ENCODE measurements around the gene NFIC. TPM values are rescaled to one million over a fixed set of nuclear protein-coding genes. Genes with fewer than 3 reads are reported as not detected.

Gene NFIC
- total and polyA plus RNA-seq, 2 donors from 2014 or later, result 20.3 to 173 TPM

- H3K9ac ChIP-seq (ENCODE audit: low read length in 3 of 3), result peak overlapping the region in 2 of 3 donors; percentile 8 to 81
- peak overlapping the region in 1 of 3 donors; percentile 37 for H3K4me3 ChIP-seq (ENCODE audit: low read length in 3 of 3)
- no peaks in the 10 kb centered on the region for H3K9me3 ChIP-seq (ENCODE audit: control insufficient read depth in 2 of 3, insufficient read depth in 1 of 3, low read length in 3 of 3)
- intact Hi-C loops (cut with DNase I), result no loop called here
- H3K27ac ChIP-seq (ENCODE audit: low read depth in 2 of 2, low read length in 2 of 2), result peak overlapping the region; percentile 100
- DNase-seq, result peak; percentile 42 to 96 (median 79)
- no peak for TF ChIP-seq CTCF (IDR thresholded peaks at IDR 0.05; ENCODE audit: borderline replicate concordance, extremely low read depth, insufficient read depth)
- H3K36me3 ChIP-seq (ENCODE audit: control insufficient read depth in 2 of 3, insufficient read depth in 3 of 3, low read length in 3 of 3), result peaks cover 0 to 7% (median 0%) of the 10 kb centered on the region in 3 donors
- peaks cover 0 to 34% (median 10%) of the 10 kb centered on the region in 3 donors for H3K4me1 ChIP-seq (ENCODE audit: control insufficient read depth in 2 of 3, insufficient read depth in 2 of 3, low read depth in 1 of 3, low read length in 3 of 3)
- no peak for FAIRE-seq
- H3K27me3 ChIP-seq (ENCODE audit: control insufficient read depth, insufficient read depth, low read length), result no peaks in the 10 kb centered on the region
Measured at GRCh38 chr19:3404324-3405260, 38.2 kb downstream of the NFIC start.

- intact Hi-C loops (cut with DNase I), result no loop called here
- H3K27ac ChIP-seq (ENCODE audit: low read depth in 2 of 2, low read length in 2 of 2), result peak overlapping the region; percentile 100
- H3K4me1 ChIP-seq (ENCODE audit: control insufficient read depth in 2 of 3, insufficient read depth in 2 of 3, low read depth in 1 of 3, low read length in 3 of 3), result peaks cover 0 to 37% (median 6%) of the 10 kb centered on the region in 3 donors
- peaks cover 0 to 7% (median 0%) of the 10 kb centered on the region in 3 donors for H3K36me3 ChIP-seq (ENCODE audit: control insufficient read depth in 2 of 3, insufficient read depth in 3 of 3, low read length in 3 of 3)
- peak overlapping the region in 1 of 3 donors; percentile 78 for H3K9ac ChIP-seq (ENCODE audit: low read length in 3 of 3)
- no peak for TF ChIP-seq CTCF (IDR thresholded peaks at IDR 0.05; ENCODE audit: borderline replicate concordance, extremely low read depth, insufficient read depth)
- H3K27me3 ChIP-seq (ENCODE audit: control insufficient read depth, insufficient read depth, low read length), result no peaks in the 10 kb centered on the region
- peak overlapping the region in 1 of 3 donors; percentile 37 for H3K4me3 ChIP-seq (ENCODE audit: low read length in 3 of 3)
- H3K9me3 ChIP-seq (ENCODE audit: control insufficient read depth in 2 of 3, insufficient read depth in 1 of 3, low read length in 3 of 3), result no peaks in the 10 kb centered on the region
- FAIRE-seq (no peak), DNase-seq (no peak)
Measured at GRCh38 chr19:3405261-3405653, 38.9 kb downstream of the NFIC start.

GRCh38 chr19:3406571-3407111, 40.3 kb downstream of the NFIC start:
- Histone ChIP-seq H3K4me1 (ENCODE audit: control insufficient read depth in 2 of 3, insufficient read depth in 2 of 3, low read depth in 1 of 3, low read length in 3 of 3) (peaks cover 0 to 33% (median 6%) of the 10 kb centered on the region in 3 donors), H3K9ac (ENCODE audit: low read length in 3 of 3) (no peak overlapping the region), H3K36me3 (ENCODE audit: control insufficient read depth in 2 of 3, insufficient read depth in 3 of 3, low read length in 3 of 3) (peaks cover 0 to 7% (median 0%) of the 10 kb centered on the region in 3 donors), H3K9me3 (ENCODE audit: control insufficient read depth in 2 of 3, insufficient read depth in 1 of 3, low read length in 3 of 3) (no peaks in the 10 kb centered on the region), H3K4me3 (ENCODE audit: low read length in 3 of 3) (no peak overlapping the region), H3K27me3 (ENCODE audit: control insufficient read depth, insufficient read depth, low read length) (no peaks in the 10 kb centered on the region), H3K27ac (ENCODE audit: low read depth in 2 of 2, low read length in 2 of 2) (no peak overlapping the region)
- no peak for FAIRE-seq
- TF ChIP-seq CTCF (IDR thresholded peaks at IDR 0.05; ENCODE audit: borderline replicate concordance, extremely low read depth, insufficient read depth), result no peak
- no peak for DNase-seq
- intact Hi-C loops (cut with DNase I), result no loop called here

Measured in kidney (tissue), 14 donors.